H9 (cell line): ENCODE data around the gene TMEM174. TPM values are rescaled to one million over a fixed set of nuclear protein-coding genes. Genes with fewer than 3 reads are reported as not detected.

Source experiments
- DNase-seq: peaks from one replicate; pipeline ENCODE4 v3.0.0-alpha.2; 2017
- H2AFZ ChIP-seq: one replicate; pipeline ENCODE4 v1.6.1; 2013; ENCODE audit warnings: mild to moderate bottlenecking, low read length, control low read depth, moderate library complexity
- H2AK5ac ChIP-seq: 2 replicates; pipeline ENCODE4 v1.6.1; 2013; ENCODE audit warnings: low read length, control low read depth, mixed read lengths; ENCODE audit not compliant: insufficient read length
- H2BK120ac ChIP-seq: one replicate; pipeline ENCODE4 v1.6.1; 2013; ENCODE audit warnings: low read depth, mild to moderate bottlenecking, low read length, control low read depth, inconsistent platforms; ENCODE audit not compliant: poor library complexity, severe bottlenecking
- H2BK12ac ChIP-seq: 2 replicates; pipeline ENCODE4 v1.6.1; 2013; ENCODE audit warnings: low read length, control low read depth, mixed read lengths, low read depth; ENCODE audit not compliant: insufficient read length
- H2BK15ac ChIP-seq: 2 replicates; pipeline ENCODE4 v1.6.1; 2013; ENCODE audit warnings: low read depth, low read length, control low read depth
- H2BK20ac ChIP-seq: one replicate; pipeline ENCODE4 v1.6.1; 2013; ENCODE audit warnings: low read depth, mild to moderate bottlenecking, low read length, control low read depth, inconsistent platforms; ENCODE audit not compliant: poor library complexity, severe bottlenecking
- H2BK5ac ChIP-seq: 2 replicates; pipeline ENCODE4 v1.6.1; 2013; ENCODE audit warnings: low read length, control low read depth, mixed read lengths; ENCODE audit not compliant: insufficient read length
- H3K14ac ChIP-seq: 2 replicates; pipeline ENCODE4 v1.6.1; 2013; ENCODE audit warnings: low read length, control low read depth; ENCODE audit not compliant: insufficient read depth
- H3K18ac ChIP-seq: 2 replicates; pipeline ENCODE4 v1.6.1; 2013; ENCODE audit warnings: low read depth, mild to moderate bottlenecking, mixed read lengths, low read length, control low read depth; ENCODE audit not compliant: insufficient read length
- H3K23ac ChIP-seq: 2 replicates; pipeline ENCODE4 v1.6.1; 2013; ENCODE audit warnings: low read length, control low read depth, mixed read lengths, low read depth; ENCODE audit not compliant: insufficient read length
- H3K23me2 ChIP-seq: 2 replicates; pipeline ENCODE4 v1.6.1; 2013; ENCODE audit warnings: low read depth, mild to moderate bottlenecking, mixed read lengths, low read length, control low read depth; ENCODE audit not compliant: insufficient read length, poor library complexity, severe bottlenecking
- H3K27ac ChIP-seq: 2 replicates; pipeline ENCODE4 v1.5.1; 2013; ENCODE audit warnings: low read length, control low read depth, mixed read lengths, low read depth; ENCODE audit not compliant: insufficient read length
- H3K27me3 ChIP-seq: 2 replicates; pipeline ENCODE4 v1.6.1; 2013; ENCODE audit warnings: low read length, control low read depth, inconsistent platforms; ENCODE audit not compliant: insufficient read depth
- H3K4ac ChIP-seq: 2 replicates; pipeline ENCODE4 v1.6.1; 2013; ENCODE audit warnings: low read depth, mild to moderate bottlenecking, control low read depth, inconsistent platforms, low read length, moderate library complexity
- H3K4me1 ChIP-seq: 2 replicates; pipeline ENCODE4 v1.6.1; 2013; ENCODE audit warnings: low read length, control low read depth, inconsistent platforms; ENCODE audit not compliant: insufficient read depth
- H3K4me2 ChIP-seq: 2 replicates; pipeline ENCODE4 v1.6.1; 2013; ENCODE audit warnings: low read length, control low read depth, mixed read lengths; ENCODE audit not compliant: insufficient read length, insufficient read depth
- H3K56ac ChIP-seq: 2 replicates; pipeline ENCODE4 v1.6.1; 2013; ENCODE audit warnings: low read depth, mild to moderate bottlenecking, mixed read lengths, low read length, control low read depth; ENCODE audit not compliant: insufficient read length
- H3K79me1 ChIP-seq: 2 replicates; pipeline ENCODE4 v1.6.1; 2013; ENCODE audit warnings: low read depth, mild to moderate bottlenecking, moderate library complexity, low read length, control low read depth, inconsistent platforms; ENCODE audit not compliant: insufficient read depth, poor library complexity, severe bottlenecking
- H3K79me2 ChIP-seq: 2 replicates; pipeline ENCODE4 v1.6.1; 2013; ENCODE audit warnings: low read length, control low read depth, inconsistent platforms; ENCODE audit not compliant: insufficient read depth
- H3K9ac ChIP-seq: 2 replicates; pipeline ENCODE4 v1.6.1; 2013; ENCODE audit warnings: low read length, control low read depth, mixed read lengths; ENCODE audit not compliant: insufficient read length; ENCODE audit errors: extremely low read depth
- H3K9me3 ChIP-seq: one replicate; pipeline ENCODE4 v1.6.1; 2013; ENCODE audit warnings: low read depth, low read length, inconsistent platforms; ENCODE audit not compliant: control insufficient read depth
- H3T11ph ChIP-seq: one replicate; pipeline ENCODE4 v1.6.1; 2013; ENCODE audit warnings: mild to moderate bottlenecking, low read length, control low read depth, inconsistent platforms
- H4K20me1 ChIP-seq: one replicate; pipeline ENCODE4 v1.6.1; 2013; ENCODE audit not compliant: control insufficient read depth, insufficient read length, insufficient read depth
- H4K5ac ChIP-seq: 2 replicates; pipeline ENCODE4 v1.6.1; 2013; ENCODE audit warnings: low read depth, mild to moderate bottlenecking, mixed read lengths, low read length, control low read depth; ENCODE audit not compliant: insufficient read length
- H4K8ac ChIP-seq: replicated peaks from 2 replicates; pipeline ENCODE4 v1.6.1; 2013; ENCODE audit warnings: low read length, control low read depth, mixed read lengths, low read depth; ENCODE audit not compliant: insufficient read length
- H4K91ac ChIP-seq: 2 replicates; pipeline ENCODE4 v1.6.1; 2013; ENCODE audit warnings: low read depth, mild to moderate bottlenecking, moderate library complexity, mixed read lengths, low read length, control low read depth; ENCODE audit not compliant: insufficient read length
- H3K27ac Mint-ChIP-seq, 3 experiments: 2 replicates in 2 of 3; 3 replicates in 1 of 3; pipeline ENCODE4 v1.8.0; 2020 to 2021; ENCODE audit warnings: mixed read lengths in 3 of 3, mild to moderate bottlenecking in 1 of 3, moderate library complexity in 1 of 3
- H3K27me3 Mint-ChIP-seq: 2 replicates; pipeline ENCODE4 v1.8.0; 2021; ENCODE audit warnings: low read depth, mild to moderate bottlenecking, moderate library complexity, mixed read lengths
- H3K36me3 Mint-ChIP-seq, 3 experiments: 2 replicates in 2 of 3; 3 replicates in 1 of 3; pipeline ENCODE4 v1.8.0; 2020 to 2021; ENCODE audit warnings: low read depth in 3 of 3, mixed read lengths in 3 of 3; ENCODE audit not compliant: insufficient read depth in 1 of 3
- H3K4me1 Mint-ChIP-seq, 2 experiments: 2 replicates each; pipeline ENCODE4 v1.8.0; 2020; ENCODE audit warnings: mixed read lengths in 2 of 2
- H3K4me3 Mint-ChIP-seq, 2 experiments: 2 replicates in 1 of 2; 3 replicates in 1 of 2; pipeline ENCODE4 v1.8.0; 2020 to 2021; ENCODE audit warnings: mild to moderate bottlenecking in 2 of 2, mixed read lengths in 2 of 2, moderate library complexity in 1 of 2
- H3K9me3 Mint-ChIP-seq, 2 experiments: 2 replicates in 1 of 2; 3 replicates in 1 of 2; pipeline ENCODE4 v1.8.0; 2020; ENCODE audit warnings: mild to moderate bottlenecking in 2 of 2, mixed read lengths in 2 of 2, moderate library complexity in 1 of 2
- WGBS: extraction: QIAGEN DNeasy Blood & Tissue Kit; methylation state at CpG from one replicate; pipeline ENCODE4 v1.1.7; 2013; ENCODE audit warnings: missing lambda C conversion rate, low lambda C conversion rate, mixed read lengths; ENCODE audit not compliant: insufficient read length; ENCODE audit errors: extremely low coverage; 5-methylcytosine and 5-hydroxymethylcytosine counted together
- total RNA-seq: library from RNA; stranded (reverse); gene quantifications from 2 replicates; pipeline ENCODE4 v1.2.1, GENCODE V29; 2021
- TF ChIP-seq, protein P1 (sequence below): fragments of 200-600 bp; sonication (generic); conservative IDR thresholded peaks from 3 replicates; pipeline ENCODE4 v1.8.0; 2021; ENCODE audit warnings: antibody characterized with exemption, mild to moderate bottlenecking

Gene TMEM174
- total RNA-seq, 1 experiment from 2014 or later = not detected

DNA sequence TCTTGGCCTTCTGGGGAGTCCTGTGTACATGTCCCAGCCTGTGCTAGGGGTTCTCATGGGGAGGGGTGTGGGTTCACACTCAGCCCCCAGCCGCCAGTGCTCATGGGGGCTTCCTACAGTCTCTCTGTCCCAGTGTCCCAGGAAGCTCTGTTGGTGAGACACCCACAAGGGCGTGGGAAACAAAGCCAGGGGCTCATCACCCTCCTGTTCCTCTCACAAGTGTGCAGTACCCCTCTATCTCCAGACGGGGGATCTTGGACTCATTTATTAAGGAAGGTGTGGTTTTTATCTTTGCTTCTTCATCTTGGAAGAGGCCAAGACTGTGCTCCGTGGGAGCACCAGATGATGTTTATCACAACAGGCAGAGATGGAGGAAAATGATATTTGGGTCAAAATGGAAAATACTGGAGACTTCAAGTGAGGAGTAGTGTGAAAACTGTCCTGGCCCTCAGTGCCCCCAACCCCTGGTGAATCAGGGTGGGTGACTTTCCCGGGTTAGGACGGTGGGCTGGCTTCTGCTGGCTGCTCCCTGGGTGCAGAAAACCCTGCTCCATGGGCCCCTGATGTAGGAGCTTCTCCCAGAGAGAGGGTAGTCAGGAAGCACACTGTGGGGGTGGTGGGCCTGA is 37.5 kb upstream of the TMEM174 start:
- Histone ChIP-seq H2BK20ac (no peak overlapping the region), H3K4me2 (no peak overlapping the region), H4K5ac (no peak overlapping the region), H3K27ac (no peak overlapping the region), H3K56ac (no peak overlapping the region), H2BK120ac (no peak overlapping the region), H3K27me3 (no peaks in the 10 kb centered on the region), H3K79me1 (no peaks in the 10 kb centered on the region), H2BK15ac (no peak overlapping the region), H3K4ac (no peak overlapping the region), H3K4me1 (peaks cover 5% of the 10 kb centered on the region), H4K8ac (no peak overlapping the region), H3K23ac (no peak overlapping the region), H2BK12ac (no peak overlapping the region), H4K91ac (no peak overlapping the region), H3K9me3 (no peaks in the 10 kb centered on the region), H2AFZ (no peak overlapping the region), H3T11ph (no peak overlapping the region), H3K23me2 (no peaks in the 10 kb centered on the region), H4K20me1 (no peaks in the 10 kb centered on the region), H3K79me2 (no peaks in the 10 kb centered on the region), H2AK5ac (no peak overlapping the region), H3K9ac (no peak overlapping the region), H2BK5ac (no peak overlapping the region), H3K14ac (no peak overlapping the region; the same call in 1 of the 2 replicates), H3K18ac (no peak overlapping the region)
- Mint-ChIP-seq H3K9me3 (no peaks in the 10 kb centered on the region), H3K4me1 (peaks cover 15 to 22% of the 10 kb centered on the region in 2 experiments), H3K4me3 (no peak overlapping the region), H3K27me3 (peaks cover 2% of the 10 kb centered on the region; the same call in 1 of the 2 replicates), H3K27ac (peak overlapping the region in 1 of 3 experiments; percentile 17; a peak in 1 of 7 replicates), H3K36me3 (no peaks in the 10 kb centered on the region)
- DNase-seq = peak; percentile 53
- TF ChIP-seq, protein P1, sequence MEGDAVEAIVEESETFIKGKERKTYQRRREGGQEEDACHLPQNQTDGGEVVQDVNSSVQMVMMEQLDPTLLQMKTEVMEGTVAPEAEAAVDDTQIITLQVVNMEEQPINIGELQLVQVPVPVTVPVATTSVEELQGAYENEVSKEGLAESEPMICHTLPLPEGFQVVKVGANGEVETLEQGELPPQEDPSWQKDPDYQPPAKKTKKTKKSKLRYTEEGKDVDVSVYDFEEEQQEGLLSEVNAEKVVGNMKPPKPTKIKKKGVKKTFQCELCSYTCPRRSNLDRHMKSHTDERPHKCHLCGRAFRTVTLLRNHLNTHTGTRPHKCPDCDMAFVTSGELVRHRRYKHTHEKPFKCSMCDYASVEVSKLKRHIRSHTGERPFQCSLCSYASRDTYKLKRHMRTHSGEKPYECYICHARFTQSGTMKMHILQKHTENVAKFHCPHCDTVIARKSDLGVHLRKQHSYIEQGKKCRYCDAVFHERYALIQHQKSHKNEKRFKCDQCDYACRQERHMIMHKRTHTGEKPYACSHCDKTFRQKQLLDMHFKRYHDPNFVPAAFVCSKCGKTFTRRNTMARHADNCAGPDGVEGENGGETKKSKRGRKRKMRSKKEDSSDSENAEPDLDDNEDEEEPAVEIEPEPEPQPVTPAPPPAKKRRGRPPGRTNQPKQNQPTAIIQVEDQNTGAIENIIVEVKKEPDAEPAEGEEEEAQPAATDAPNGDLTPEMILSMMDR = peak; percentile 58
- no CpG with 5 or more reads among the region's 6 CpGs for WGBS
